Mesenchymal stem cell (in vitro differentiated cells and primary cell): ENCODE data around the gene SCAPER.
"Not testable (repeated sequence)": the region's sequence is repeated elsewhere in the genome, so short reads cannot be mapped to it uniquely, and the experiment has no call there.

Experiments used
- DNase-seq: peaks from one replicate; pipeline ENCODE4 v3.0.0-alpha.2; 2013
- H2AFZ ChIP-seq: one replicate; pipeline ENCODE4 v1.6.1; 2013; ENCODE audit warnings: low read depth, mild to moderate bottlenecking, control low read depth, inconsistent platforms, low read length, moderate library complexity
- H2AK5ac ChIP-seq: 2 replicates; pipeline ENCODE4 v1.6.1; 2013; ENCODE audit warnings: low read length, moderate library complexity, mild to moderate bottlenecking, inconsistent platforms; ENCODE audit not compliant: severe bottlenecking
- H2BK120ac ChIP-seq: one replicate; pipeline ENCODE4 v1.6.1; 2013; ENCODE audit warnings: low read depth, mild to moderate bottlenecking, inconsistent platforms, low read length, moderate library complexity
- H2BK12ac ChIP-seq, 2 experiments: one replicate each; pipeline ENCODE4 v1.6.1; 2013; ENCODE audit warnings: inconsistent platforms in 2 of 2, low read length in 2 of 2, mild to moderate bottlenecking in 2 of 2, moderate library complexity in 2 of 2, control low read depth in 1 of 2
- H2BK15ac ChIP-seq: one replicate; pipeline ENCODE4 v1.6.1; 2013; ENCODE audit warnings: mild to moderate bottlenecking, low read depth, inconsistent platforms; ENCODE audit not compliant: poor library complexity, severe bottlenecking
- H2BK5ac ChIP-seq: 2 replicates; pipeline ENCODE4 v1.6.1; 2013; ENCODE audit warnings: low read depth, mild to moderate bottlenecking, low read length, control low read depth, inconsistent platforms; ENCODE audit not compliant: poor library complexity, severe bottlenecking
- H3K14ac ChIP-seq, 2 experiments: one replicate each; pipeline ENCODE4 v1.6.1; 2013; ENCODE audit warnings: inconsistent platforms in 2 of 2, low read length in 2 of 2, control low read depth in 1 of 2, mild to moderate bottlenecking in 1 of 2, moderate library complexity in 1 of 2
- H3K18ac ChIP-seq, 2 experiments: one replicate each; pipeline ENCODE4 v1.6.1; 2013; ENCODE audit warnings: inconsistent platforms in 2 of 2, low read length in 2 of 2, control low read depth in 1 of 2, low read depth in 1 of 2, mild to moderate bottlenecking in 1 of 2
- H3K23ac ChIP-seq, 2 experiments: one replicate each; pipeline ENCODE4 v1.6.1; 2013; ENCODE audit warnings: inconsistent platforms in 2 of 2, low read length in 2 of 2, mild to moderate bottlenecking in 2 of 2, moderate library complexity in 2 of 2, control low read depth in 1 of 2
- H3K27ac ChIP-seq: 2 replicates; pipeline ENCODE4 v1.5.1; 2013; ENCODE audit warnings: mild to moderate bottlenecking, moderate library complexity, low read length, control low read depth, inconsistent platforms; ENCODE audit not compliant: poor library complexity, severe bottlenecking
- H3K27me3 ChIP-seq, 2 experiments: 2 replicates each; pipeline versions ENCODE4 v1.6.1 to v1.7.0; 2013; ENCODE audit warnings: low read length in 2 of 2, mild to moderate bottlenecking in 2 of 2, moderate library complexity in 2 of 2, control low read depth in 1 of 2, inconsistent platforms in 1 of 2; ENCODE audit not compliant: control insufficient read depth in 1 of 2, insufficient read depth in 1 of 2
- H3K36me3 ChIP-seq, 2 experiments: 2 replicates each; pipeline versions ENCODE4 v1.6.1 to v1.7.0; 2013; ENCODE audit warnings: low read length in 2 of 2, control low read depth in 1 of 2, inconsistent platforms in 1 of 2, low read depth in 1 of 2, mild to moderate bottlenecking in 1 of 2; ENCODE audit not compliant: insufficient read depth in 2 of 2, control insufficient read depth in 1 of 2
- H3K4ac ChIP-seq, 2 experiments: one replicate each; pipeline ENCODE4 v1.6.1; 2013; ENCODE audit warnings: inconsistent platforms in 2 of 2, low read length in 2 of 2, mild to moderate bottlenecking in 2 of 2, moderate library complexity in 2 of 2, control low read depth in 1 of 2, low read depth in 1 of 2
- H3K4me1 ChIP-seq: 2 replicates; pipeline ENCODE4 v1.6.1; 2013; ENCODE audit warnings: low read depth, low read length, control low read depth; ENCODE audit not compliant: control insufficient read depth, insufficient read depth
- H3K4me2 ChIP-seq: 2 replicates; pipeline ENCODE4 v1.6.1; 2013; ENCODE audit warnings: low read length, mild to moderate bottlenecking, inconsistent platforms; ENCODE audit not compliant: poor library complexity, severe bottlenecking
- H3K4me3 ChIP-seq, 2 experiments: 2 replicates each; pipeline versions ENCODE4 v1.5.1 to v1.7.0; 2013; ENCODE audit warnings: low read length in 2 of 2, mild to moderate bottlenecking in 2 of 2, control low read depth in 1 of 2, low read depth in 1 of 2; ENCODE audit not compliant: insufficient read depth in 1 of 2
- H3K79me1 ChIP-seq: replicated peaks from 2 replicates; pipeline ENCODE4 v1.6.1; 2013; ENCODE audit warnings: mild to moderate bottlenecking, control low read depth, low read length, inconsistent platforms; ENCODE audit not compliant: poor library complexity, severe bottlenecking
- H3K9ac ChIP-seq: 2 replicates; pipeline ENCODE4 v1.7.0; 2013; ENCODE audit warnings: mild to moderate bottlenecking, low read length, moderate library complexity
- H3K9me3 ChIP-seq: 2 replicates; pipeline ENCODE4 v1.7.0; 2013; ENCODE audit warnings: mild to moderate bottlenecking, low read length; ENCODE audit not compliant: control insufficient read depth
- H4K8ac ChIP-seq: one replicate; pipeline ENCODE4 v1.6.1; 2013; ENCODE audit warnings: inconsistent platforms, mild to moderate bottlenecking, low read length, moderate library complexity
- H4K91ac ChIP-seq: one replicate; pipeline ENCODE4 v1.6.1; 2013; ENCODE audit warnings: mild to moderate bottlenecking, low read length, inconsistent platforms
- WGBS: methylation state at CpG from one replicate; pipeline ENCODE4 v1.1.7; 2013; ENCODE audit warnings: mixed read lengths; 5-methylcytosine and 5-hydroxymethylcytosine counted together

Gene SCAPER

DNA sequence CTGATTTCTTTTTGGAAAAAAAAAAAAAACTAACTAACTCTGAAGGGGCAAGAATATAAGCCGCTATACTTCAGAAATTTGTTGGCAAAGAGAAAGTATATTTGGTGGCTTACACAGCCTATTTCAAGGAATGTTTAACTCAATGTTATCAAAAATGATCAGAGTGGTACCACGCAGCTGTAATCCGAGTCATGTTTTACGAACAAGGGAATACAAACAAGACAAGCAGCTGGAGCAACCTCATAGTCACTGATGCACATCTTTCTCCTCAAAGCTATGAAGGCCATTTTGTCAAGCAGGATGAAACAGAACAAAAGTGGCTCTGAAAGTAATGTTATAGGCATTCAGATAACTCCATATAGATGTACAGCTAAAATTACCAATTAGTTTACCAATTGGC lies 81.2 kb downstream of the SCAPER start:
- no peak overlapping the region for H3K23ac ChIP-seq
- H3K79me1 ChIP-seq: peaks cover 1% of the 10 kb centered on the region
- H3K9me3 ChIP-seq: no peaks in the 10 kb centered on the region
- no peak overlapping the region for H3K18ac ChIP-seq
- H3K4ac ChIP-seq: no peak overlapping the region
- H3K4me1 ChIP-seq: peaks cover 2% of the 10 kb centered on the region
- no peak overlapping the region for H2AK5ac ChIP-seq
- H3K27ac ChIP-seq: no peak overlapping the region
- no peak for DNase-seq
- H4K8ac ChIP-seq: no peak overlapping the region
- no peak overlapping the region for H3K4me3 ChIP-seq
- no peaks in the 10 kb centered on the region for H3K27me3 ChIP-seq
- H3K36me3 ChIP-seq: no peaks in the 10 kb centered on the region
- no peak overlapping the region for H2BK120ac ChIP-seq
- no peak overlapping the region for H2BK15ac ChIP-seq
- no peak overlapping the region for H4K91ac ChIP-seq
- H3K4me2 ChIP-seq: no peak overlapping the region
- WGBS: 95% methylated on average over 3 of the region's 4 CpGs
- H3K14ac ChIP-seq: no peak overlapping the region
- no peak overlapping the region for H2AFZ ChIP-seq
- H2BK5ac ChIP-seq: no peak overlapping the region
- no peak overlapping the region for H3K9ac ChIP-seq
- H2BK12ac ChIP-seq: no peak overlapping the region

GRCh38 chr15:76823303-76823702 lies 81.8 kb downstream of the SCAPER start:
- Histone ChIP-seq H3K4me2 (no peak overlapping the region), H3K4me1 (peaks cover 2% of the 10 kb centered on the region), H2BK120ac (no peak overlapping the region), H3K9me3 (no peaks in the 10 kb centered on the region), H4K91ac (no peak overlapping the region), H2BK15ac (no peak overlapping the region), H3K27ac (no peak overlapping the region), H4K8ac (no peak overlapping the region), H3K4ac (no peak overlapping the region), H3K23ac (no peak overlapping the region), H3K4me3 (no peak overlapping the region), H3K27me3 (no peaks in the 10 kb centered on the region), H3K9ac (no peak overlapping the region), H2BK5ac (no peak overlapping the region), H3K18ac (no peak overlapping the region), H3K79me1 (peaks cover 4% of the 10 kb centered on the region), H3K36me3 (no peaks in the 10 kb centered on the region), H3K14ac (no peak overlapping the region), H2BK12ac (no peak overlapping the region), H2AFZ (no peak overlapping the region), H2AK5ac (no peak overlapping the region)
- no peak for DNase-seq
- WGBS: 100% methylated on average over 2 of the region's 2 CpGs

DNA sequence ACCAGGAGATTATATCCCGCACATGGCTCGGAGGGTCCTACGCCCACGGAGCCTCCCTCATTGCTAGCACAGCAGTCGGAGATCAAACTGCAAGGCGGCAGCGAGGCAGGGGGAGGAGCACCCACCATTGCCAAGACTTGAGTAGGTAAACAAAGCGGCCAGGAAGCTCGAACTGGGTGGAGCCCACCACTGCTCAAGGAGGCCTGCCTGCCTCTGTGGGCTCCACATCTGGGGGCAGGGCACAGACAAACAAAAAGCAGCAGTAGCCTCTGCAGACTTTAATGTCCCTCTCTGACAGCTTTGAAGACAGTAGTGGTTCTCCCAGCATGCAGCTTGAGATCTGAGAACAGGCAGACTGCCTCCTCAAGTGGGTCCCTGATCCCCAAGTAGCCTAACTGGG lies 86.2 kb downstream of the SCAPER start:
- not testable (repeated sequence) for DNase-seq, H3K4ac ChIP-seq, H2AK5ac ChIP-seq, H3K36me3 ChIP-seq, H2BK15ac ChIP-seq, H3K9ac ChIP-seq, H4K8ac ChIP-seq, H3K27ac ChIP-seq, H3K4me2 ChIP-seq, H3K79me1 ChIP-seq, H3K9me3 ChIP-seq, H4K91ac ChIP-seq, H2AFZ ChIP-seq, H2BK12ac ChIP-seq, H2BK5ac ChIP-seq, H3K23ac ChIP-seq, H2BK120ac ChIP-seq, H3K18ac ChIP-seq, H3K4me3 ChIP-seq, H3K4me1 ChIP-seq, H3K14ac ChIP-seq, H3K27me3 ChIP-seq
- 97% methylated on average over 9 of the region's 9 CpGs for WGBS

- no peaks in the 10 kb centered on the region for H3K27me3 ChIP-seq
Observed at GRCh38 chr15:76815421-76815820, 89.7 kb downstream of the SCAPER start.

More at GRCh38 chr15:76815421-76815820, 89.7 kb downstream of the SCAPER start:
- Histone ChIP-seq H2BK15ac (no peak overlapping the region), H4K8ac (no peak overlapping the region), H3K4me1 (no peaks in the 10 kb centered on the region), H2AK5ac (no peak overlapping the region), H2AFZ (no peak overlapping the region), H3K23ac (no peak overlapping the region), H2BK120ac (no peak overlapping the region), H3K36me3 (no peaks in the 10 kb centered on the region), H3K18ac (no peak overlapping the region), H3K9ac (no peak overlapping the region), H3K9me3 (no peaks in the 10 kb centered on the region), H3K79me1 (peaks cover 9% of the 10 kb centered on the region), H2BK5ac (no peak overlapping the region), H3K14ac (no peak overlapping the region), H3K27ac (no peak overlapping the region), H4K91ac (no peak overlapping the region), H3K4ac (no peak overlapping the region), H2BK12ac (no peak overlapping the region), H3K4me3 (no peak overlapping the region), H3K4me2 (no peak overlapping the region)
- WGBS: 92% methylated on average over 4 of the region's 5 CpGs
- no peak for DNase-seq
